CD4-positive, alpha-beta T cell treated with Interleukin-6 at 100 ng/mL for 8 hours (primary cell): ENCODE measurements around the gene SFRP2.

Experiments used
- DNase-seq: peaks from one replicate; pipeline ENCODE4 v3.0.0-alpha.2; 2020; ENCODE audit warnings: mixed read lengths, low spot score

Gene SFRP2

GRCh38 chr4:153794006-153794405 lies 5.1 kb upstream of the SFRP2 start:
- no peak for DNase-seq

DNA sequence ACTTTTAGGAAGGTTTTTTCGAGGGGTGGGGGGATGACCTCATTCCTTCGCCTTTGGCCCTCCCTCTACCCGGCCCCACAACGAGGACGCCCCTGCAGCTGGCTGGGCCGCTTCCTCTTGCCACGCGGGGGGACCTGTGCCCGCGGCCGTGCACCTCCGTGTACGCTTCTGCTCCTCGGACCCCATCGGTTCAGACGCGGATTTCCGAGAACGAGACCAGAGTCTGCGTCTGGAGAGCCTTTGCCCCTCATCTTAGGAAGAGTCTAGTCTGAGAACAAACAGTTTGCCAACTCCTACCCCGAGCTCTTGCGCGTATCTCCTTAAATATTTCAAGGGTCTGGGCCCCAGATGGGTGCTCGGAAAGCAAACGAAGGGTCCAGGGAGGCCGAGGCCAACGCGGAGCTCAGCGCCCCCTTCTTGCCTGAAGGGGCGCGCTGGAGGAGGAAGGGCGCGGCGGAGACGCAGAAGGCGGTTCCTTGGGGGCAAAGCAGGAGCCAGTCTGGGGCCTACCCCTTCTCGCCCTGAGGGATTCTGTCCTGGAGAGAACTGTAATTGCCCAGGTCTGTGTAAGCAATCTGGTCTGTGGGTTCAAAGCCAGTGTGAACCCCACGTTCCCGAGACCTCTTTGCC lies 3.9 kb upstream of the SFRP2 start:
- DNase-seq: no peak

GRCh38 chr4:153791746-153792617 lies 3.1 kb upstream of the SFRP2 start:
- DNase-seq: no peak

GRCh38 chr4:153790962-153791551 lies 2.2 kb upstream of the SFRP2 start:
- DNase-seq: peak; percentile 11

DNA sequence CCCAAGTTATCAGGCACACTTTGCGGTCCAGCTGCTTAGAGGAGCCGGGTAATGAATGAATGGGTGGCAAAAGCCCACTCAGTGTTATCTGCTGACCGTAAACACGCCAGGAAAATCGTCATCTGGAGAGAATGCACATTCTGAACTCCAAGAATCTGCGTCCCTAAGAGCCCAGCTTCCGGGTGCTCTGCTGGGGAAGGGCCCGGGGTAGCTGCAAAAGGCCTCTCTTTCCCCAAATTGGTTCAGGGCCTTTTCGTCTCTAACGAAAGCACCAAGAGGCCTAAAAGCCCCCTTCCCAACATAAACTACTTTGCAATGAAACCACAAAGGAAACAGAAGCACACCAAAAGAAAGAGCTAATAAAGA lies 1.6 kb upstream of the SFRP2 start:
- no peak for DNase-seq

DNA sequence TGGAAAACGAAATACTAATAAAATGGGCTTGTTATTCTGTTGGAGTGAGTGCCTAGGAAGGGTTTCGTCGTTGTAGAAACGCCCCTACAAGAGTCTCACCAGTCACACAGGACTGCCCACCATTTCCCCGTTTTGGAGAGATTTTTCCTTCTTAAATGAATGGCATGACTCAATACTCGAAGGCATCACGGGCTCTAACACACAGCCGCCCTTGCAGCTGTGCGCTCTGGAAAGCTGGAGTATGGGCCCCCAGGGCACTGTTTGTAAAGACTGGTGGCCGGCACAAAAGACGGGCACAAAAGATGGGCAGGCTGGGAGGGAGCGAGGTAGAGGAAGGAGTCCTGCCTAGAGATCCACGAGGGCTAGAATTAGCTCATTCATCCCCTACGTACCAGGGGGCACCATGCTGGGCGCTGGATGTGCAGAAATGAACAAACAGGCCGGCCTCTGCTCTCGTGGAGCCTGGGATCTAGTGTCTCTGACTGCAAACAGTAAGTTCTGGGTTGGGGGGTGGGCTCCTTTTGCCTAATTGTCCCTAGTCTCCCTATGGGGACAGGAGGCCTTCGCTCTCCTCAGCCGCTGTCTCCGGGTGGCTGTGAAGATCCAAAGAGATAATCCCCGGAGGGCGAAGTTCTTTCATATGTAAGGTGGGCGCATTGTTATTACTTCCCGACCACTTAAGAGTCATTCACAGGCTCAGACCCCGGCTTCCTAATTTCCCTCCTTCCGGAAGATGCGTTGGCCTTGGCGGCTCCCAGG lies 1.0 kb upstream of the SFRP2 start:
- DNase-seq: no peak

- DNase-seq: no peak
Measured at GRCh38 chr4:153788051-153788412, 851 bp downstream of the SFRP2 start.

DNA sequence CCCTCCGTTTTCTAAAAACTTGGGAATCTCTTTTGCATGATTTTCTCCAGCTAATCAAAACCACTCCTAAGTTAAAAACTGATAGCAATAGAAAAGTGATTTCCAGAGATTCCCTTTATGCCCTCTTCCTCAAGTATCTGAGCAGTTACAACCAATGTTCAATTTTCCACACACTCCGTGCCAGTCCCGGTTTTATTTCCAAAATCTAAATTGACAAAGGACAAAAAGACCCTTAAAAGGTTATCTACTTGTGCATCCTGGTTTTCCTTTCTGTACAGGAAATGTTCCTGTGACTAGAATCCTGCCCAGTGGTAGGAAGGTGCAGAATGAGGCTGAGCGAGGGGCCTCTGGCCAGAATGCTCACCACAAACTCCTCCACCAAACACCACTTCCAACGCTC lies 1.3 kb downstream of the SFRP2 start:
- no peak for DNase-seq

- no peak for DNase-seq
Measured at GRCh38 chr4:153787061-153787560, 1.8 kb downstream of the SFRP2 start.

- no peak for DNase-seq
Measured at GRCh38 chr4:153785910-153786721, 2.8 kb downstream of the SFRP2 start.

DNA sequence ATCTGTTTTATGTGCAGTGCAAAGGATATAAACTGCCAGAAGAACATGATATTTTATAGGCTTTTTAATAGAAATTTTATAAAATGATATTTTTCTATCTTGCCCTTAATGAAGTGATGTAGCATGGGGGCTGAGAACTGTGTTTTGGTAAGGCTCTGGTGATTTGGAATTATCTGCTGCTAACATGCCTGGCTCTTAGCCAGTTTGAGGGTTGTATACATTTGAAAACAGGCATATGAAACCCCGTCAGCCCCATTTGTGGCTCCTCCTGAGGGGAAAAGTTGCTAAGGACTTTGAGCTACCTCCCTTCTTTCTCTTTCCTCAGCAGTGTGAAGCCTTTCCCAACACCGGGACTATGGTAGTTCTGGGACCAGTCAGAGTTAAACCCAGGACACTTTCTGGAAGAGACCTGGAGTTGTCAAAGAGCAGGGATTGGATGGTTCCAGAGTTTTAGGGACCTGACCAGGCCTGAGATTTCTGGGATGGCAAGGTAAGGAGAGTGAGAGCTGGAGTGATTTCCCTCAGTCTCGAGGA lies 4.7 kb downstream of the SFRP2 start:
- no peak for DNase-seq

DNA sequence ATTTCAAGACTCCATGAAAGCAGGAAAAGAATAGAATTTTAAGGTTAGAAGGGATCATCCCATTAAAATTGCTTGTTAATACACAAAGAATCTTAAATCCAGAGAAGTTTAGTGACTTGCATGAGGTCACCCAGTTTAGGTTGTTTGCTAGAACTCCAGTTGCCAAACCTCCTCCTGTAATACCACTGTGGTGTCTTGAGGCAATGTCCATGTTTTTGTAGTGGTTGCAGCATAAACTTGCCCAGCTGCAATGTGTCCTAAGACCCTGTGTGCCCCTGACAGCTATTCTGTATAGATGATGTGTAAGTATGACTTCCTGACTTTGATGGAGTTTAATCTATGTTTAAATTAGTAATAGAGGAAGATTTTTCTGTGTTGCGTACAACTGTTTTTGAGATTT lies 6.3 kb downstream of the SFRP2 start:
- DNase-seq: no peak

DNA sequence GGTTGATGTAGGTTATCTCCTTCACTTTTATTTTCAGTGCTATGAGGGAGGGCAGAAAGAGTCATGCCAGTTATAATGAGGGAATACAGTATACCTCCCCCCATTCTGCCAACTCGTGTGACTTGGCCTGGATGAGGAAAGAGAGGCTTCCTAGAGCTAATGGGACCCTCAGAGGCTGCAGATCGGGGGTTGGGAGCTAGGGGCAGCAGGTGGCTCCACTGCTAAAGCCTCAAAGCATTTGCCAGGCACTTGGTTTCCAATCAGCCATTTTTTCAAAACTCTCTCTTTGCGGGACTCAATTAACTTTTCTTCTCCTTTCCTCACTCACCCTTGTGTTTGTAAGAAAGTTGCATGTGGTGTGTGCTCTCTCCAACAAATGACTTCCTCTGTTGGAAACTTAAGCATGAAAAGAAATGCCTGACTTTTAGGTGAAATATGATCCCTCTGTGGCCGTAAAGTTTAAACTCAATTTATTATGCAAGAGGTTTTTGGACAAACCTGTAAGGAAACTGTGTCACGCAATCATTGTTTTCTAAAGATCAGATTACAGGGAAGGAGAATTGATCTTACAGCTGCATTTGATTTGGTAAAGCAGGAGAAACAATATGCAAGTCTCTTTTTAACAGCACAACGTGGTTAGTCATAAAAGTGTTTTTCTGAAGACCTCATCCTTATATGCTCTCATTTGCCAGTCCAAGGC lies 7.0 kb downstream of the SFRP2 start:
- DNase-seq: no peak

GRCh38 chr4:153781280-153781679 lies 7.6 kb downstream of the SFRP2 start:
- DNase-seq: no peak

- DNase-seq: no peak
Measured at GRCh38 chr4:153780876-153781275, 8.0 kb downstream of the SFRP2 start.

DNA sequence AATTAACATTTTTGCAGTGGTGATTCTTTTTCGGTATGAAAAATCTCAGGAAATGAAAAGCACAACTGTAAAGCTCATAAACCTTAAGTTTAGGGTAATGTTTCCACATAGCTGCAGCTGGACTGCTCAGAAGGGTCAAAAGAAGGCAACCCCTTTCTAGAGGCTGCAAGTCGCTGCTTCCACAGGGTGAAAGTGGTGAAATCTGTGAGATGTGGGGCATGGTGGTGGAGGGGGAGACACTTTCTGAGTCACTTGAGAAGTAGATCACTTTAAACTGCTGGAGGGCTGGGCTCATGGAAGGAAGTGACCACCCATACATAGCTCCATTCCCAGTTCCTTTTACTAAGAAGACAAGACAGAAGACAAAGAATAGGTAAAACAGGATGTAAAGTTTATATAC lies 8.7 kb downstream of the SFRP2 start:
- DNase-seq: no peak

- DNase-seq: no peak
Measured at GRCh38 chr4:153778383-153778782, 10.5 kb downstream of the SFRP2 start.

GRCh38 chr4:153777421-153777820 lies 11.5 kb downstream of the SFRP2 start:
- DNase-seq: no peak

DNA sequence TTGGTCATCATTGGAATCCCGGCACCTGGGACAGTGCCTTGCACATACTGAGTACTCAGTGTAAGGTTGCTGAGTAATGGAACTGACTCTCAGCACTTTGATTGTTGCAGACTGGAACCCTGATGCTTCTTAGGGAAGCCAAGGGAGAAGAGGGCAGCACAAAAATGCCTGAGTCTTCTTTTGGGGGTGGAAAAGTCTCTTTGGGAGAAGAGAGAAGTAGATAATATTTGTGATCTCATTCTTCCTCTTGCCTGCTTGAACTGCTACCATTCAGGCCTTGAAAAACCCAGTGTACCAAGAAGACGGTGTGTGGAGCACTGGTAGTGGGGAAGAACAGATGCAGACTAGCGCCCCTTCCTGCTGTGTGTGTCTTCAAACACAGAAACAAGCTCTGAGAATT lies 12.3 kb downstream of the SFRP2 start:
- no peak for DNase-seq

DNA sequence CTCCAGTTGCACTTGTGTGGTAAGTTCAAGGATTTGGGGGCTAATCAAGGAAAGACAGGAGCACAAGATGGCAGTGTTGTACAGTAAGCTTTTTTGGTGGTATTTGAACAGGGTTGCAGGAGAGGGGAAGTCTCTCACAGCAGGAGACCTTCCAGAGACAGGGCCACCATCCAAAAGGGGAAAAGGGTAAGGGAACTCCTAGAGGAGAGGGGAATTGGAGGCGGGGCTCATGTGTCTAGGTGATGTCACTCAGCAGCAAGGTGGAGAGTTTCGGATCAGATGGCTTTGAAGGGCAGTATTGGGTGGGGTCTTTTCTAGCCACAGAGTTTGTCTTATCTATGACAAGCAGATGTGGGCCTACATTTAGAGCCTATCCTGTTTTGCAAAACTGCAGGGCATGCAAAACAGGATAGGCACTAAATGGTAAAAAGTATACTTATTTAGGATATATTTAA lies 15.6 kb downstream of the SFRP2 start:
- DNase-seq: no peak

DNA sequence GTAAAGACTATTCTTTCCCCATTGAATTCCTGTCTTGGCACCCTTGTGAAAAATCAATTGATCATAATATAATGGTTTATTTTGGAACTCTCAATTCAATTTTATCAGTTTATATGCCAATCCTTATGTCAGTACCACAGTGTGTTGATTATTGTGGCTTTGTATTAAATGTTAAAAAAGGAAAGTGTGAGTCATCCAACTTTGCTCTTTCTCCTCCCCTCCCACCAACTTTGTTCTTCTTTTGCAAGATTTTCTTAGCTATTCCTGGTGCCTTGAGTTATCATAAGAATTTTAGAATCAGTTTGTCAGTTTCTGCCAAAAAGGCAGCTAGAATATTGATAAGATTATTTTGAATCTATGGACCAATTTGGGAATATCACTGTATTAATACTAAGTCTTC lies 17.8 kb downstream of the SFRP2 start:
- no peak for DNase-seq
